OCI-LY7 (cell line): ENCODE measurements around the gene ERGIC1. TPM values are rescaled to one million over a fixed set of nuclear protein-coding genes. Genes with fewer than 3 reads are reported as not detected.

Experiments used
- BruUV-seq: library from RNA; stranded (reverse); fragments of 400-500 nt; replicated peaks from 2 replicates; lab custom pipeline; 2021; lab: Mats Ljungman, UMichigan
- CTCF ChIA-PET: fragments of 300-600 bp; sonication (Branson Sonifier 250); formaldehyde crosslinking; loops from one replicate; lab custom pipeline; 2022; ENCODE audit warnings: antibody characterized with exemption; ENCODE audit not compliant: unreplicated experiment; lab: Charles Lee
- POLR2A ChIA-PET: fragments of 300-600 bp; sonication (Branson Sonifier 250); formaldehyde crosslinking; loops from one replicate; lab custom pipeline; 2022; ENCODE audit warnings: antibody characterized with exemption; lab: Charles Lee
- DNase-seq: peaks from one replicate; pipeline ENCODE4 v3.0.0-alpha.2; 2015; ENCODE audit warnings: low spot score
- H2AFZ ChIP-seq: fragments of 200-600 bp; sonication (generic), shearing (Covaris generic); 2 replicates; pipeline ENCODE4 v1.6.1; 2014; ENCODE audit warnings: mild to moderate bottlenecking, antibody characterized with exemption, low read length, moderate library complexity
- H3K27ac ChIP-seq: fragments of 200-600 bp; sonication (generic); 2 replicates; pipeline ENCODE4 v1.5.1; 2014; ENCODE audit warnings: mixed run types, low read depth, mild to moderate bottlenecking, moderate library complexity, low read length, inconsistent platforms; ENCODE audit not compliant: poor library complexity, severe bottlenecking
- H3K36me3 ChIP-seq: fragments of 200-600 bp; sonication (generic); 2 replicates; pipeline ENCODE4 v1.6.1; 2014; ENCODE audit warnings: mild to moderate bottlenecking, antibody characterized with exemption, low read length, moderate library complexity, mixed read lengths; ENCODE audit not compliant: insufficient read depth
- H3K4me1 ChIP-seq: fragments of 200-600 bp; sonication (generic); 2 replicates; pipeline ENCODE4 v1.5.1; 2014; ENCODE audit warnings: mild to moderate bottlenecking, low read length; ENCODE audit not compliant: insufficient read depth, poor library complexity, severe bottlenecking
- H3K4me2 ChIP-seq: fragments of 200-600 bp; sonication (generic); 2 replicates; pipeline ENCODE4 v1.6.1; 2014; ENCODE audit warnings: mild to moderate bottlenecking, low read length
- H3K4me3 ChIP-seq: fragments of 200-600 bp; sonication (generic); 2 replicates; pipeline ENCODE4 v1.5.1; 2014; ENCODE audit warnings: mild to moderate bottlenecking, low read depth, low read length; ENCODE audit not compliant: poor library complexity, severe bottlenecking
- H3K79me2 ChIP-seq: fragments of 200-600 bp; sonication (generic); 2 replicates; pipeline ENCODE4 v1.6.1; 2016; ENCODE audit warnings: low read depth, mild to moderate bottlenecking, low read length, moderate library complexity, mixed read lengths; ENCODE audit not compliant: insufficient read depth
- H3K9me2 ChIP-seq: fragments of 200-600 bp; sonication (generic); 2 replicates; pipeline ENCODE4 v1.6.1; 2016; ENCODE audit warnings: mild to moderate bottlenecking, low read length, mixed read lengths; ENCODE audit not compliant: insufficient read depth
- H3K9me3 ChIP-seq: fragments of 200-600 bp; sonication (generic); 2 replicates; pipeline ENCODE4 v1.6.1; 2014; ENCODE audit warnings: mild to moderate bottlenecking, mixed run types, low read length, mixed read lengths
- H4K20me1 ChIP-seq: fragments of 200-600 bp; sonication (generic); 2 replicates; pipeline ENCODE4 v1.6.1; 2014; ENCODE audit warnings: mild to moderate bottlenecking, antibody characterized with exemption, low read length, moderate library complexity, mixed read lengths; ENCODE audit not compliant: insufficient read depth
- CTCF ChIP-seq: fragments of 200-600 bp; sonication (generic); conservative IDR thresholded peaks from 2 replicates; pipeline ENCODE4 v1.5.1; 2014; ENCODE audit warnings: mild to moderate bottlenecking, antibody characterized with exemption, low read length, moderate library complexity, mixed read lengths
- EZH2phosphoT487 ChIP-seq: fragments of 200-600 bp; sonication (generic); IDR thresholded peaks from 2 replicates; pipeline ENCODE4 v1.6.1; 2018; ENCODE audit warnings: low read depth, borderline replicate concordance, mild to moderate bottlenecking, mixed run types, antibody characterized with exemption, low read length, moderate library complexity, mixed read lengths
- intact Hi-C: fragments of 100-400 bp; cut with micrococcal nuclease; formaldehyde crosslinking; loops from one replicate; pipeline ENCODE4 v1.10.0; 2022; ENCODE audit not compliant: unreplicated experiment
- total RNA-seq, 2 experiments: library from RNA; depleted of rRNA in 1 of 2; stranded (reverse); fragments of >200 nt in 1 of 2; shearing (Covaris generic) in 1 of 2; gene quantifications; 2 replicates each; pipeline ENCODE4 v1.2.3, GENCODE V29; 2014 to 2022

Gene ERGIC1
- total RNA-seq, 2 experiments from 2014 or later = 125 to 178 TPM

- no TSS peak for BruUV-seq
- Histone ChIP-seq H4K20me1 (no peaks in the 10 kb centered on the region), H3K79me2 (no peaks in the 10 kb centered on the region), H3K4me2 (no peak overlapping the region), H2AFZ (no peak overlapping the region), H3K9me2 (no peaks in the 10 kb centered on the region), H3K4me3 (no peak overlapping the region), H3K36me3 (peaks cover 23% of the 10 kb centered on the region), H3K4me1 (no peaks in the 10 kb centered on the region), H3K9me3 (no peaks in the 10 kb centered on the region), H3K27ac (no peak overlapping the region)
- DNase-seq = no peak
- TF ChIP-seq EZH2phosphoT487 = no peak
- TF ChIP-seq CTCF = no peak
- ChIA-PET CTCF (no interaction called here), POLR2A (no interaction called here)
- intact Hi-C loops = no loop called here
Measured at GRCh38 chr5:172923539-172923938, 89.5 kb downstream of the ERGIC1 start.

- no peaks in the 10 kb centered on the region for H3K9me2 ChIP-seq
- ChIA-PET CTCF (no interaction called here), POLR2A (no interaction called here)
- no peak overlapping the region for H3K4me2 ChIP-seq
- no peak overlapping the region for H3K27ac ChIP-seq
- H3K4me1 ChIP-seq = no peaks in the 10 kb centered on the region
- intact Hi-C loops = no loop called here
- peaks cover 12% of the 10 kb centered on the region; the same call in 1 of the 2 replicates for H3K36me3 ChIP-seq
- BruUV-seq = no TSS peak
- no peaks in the 10 kb centered on the region for H3K79me2 ChIP-seq
- H4K20me1 ChIP-seq = no peaks in the 10 kb centered on the region
- TF ChIP-seq CTCF (no peak), EZH2phosphoT487 (no peak)
- H2AFZ ChIP-seq = no peak overlapping the region
- DNase-seq = no peak
- no peaks in the 10 kb centered on the region for H3K9me3 ChIP-seq
- no peak overlapping the region for H3K4me3 ChIP-seq
Measured at GRCh38 chr5:172925336-172925948, 91.4 kb downstream of the ERGIC1 start.

- no peaks in the 10 kb centered on the region for H3K4me1 ChIP-seq
- intact Hi-C loops = no loop called here
- H3K9me3 ChIP-seq = no peaks in the 10 kb centered on the region
- H3K4me3 ChIP-seq = no peak overlapping the region
- H3K36me3 ChIP-seq = peaks cover 12% of the 10 kb centered on the region; the same call in 1 of the 2 replicates
- TF ChIP-seq EZH2phosphoT487 = no peak
- no peak for TF ChIP-seq CTCF
- H2AFZ ChIP-seq = no peak overlapping the region
- no peaks in the 10 kb centered on the region for H3K9me2 ChIP-seq
- DNase-seq = no peak
- H3K27ac ChIP-seq = no peak overlapping the region
- ChIA-PET POLR2A (no interaction called here), CTCF (no interaction called here)
- H3K4me2 ChIP-seq = no peak overlapping the region
- H3K79me2 ChIP-seq = no peaks in the 10 kb centered on the region
- H4K20me1 ChIP-seq = no peaks in the 10 kb centered on the region
- no TSS peak for BruUV-seq
Measured at GRCh38 chr5:172926008-172926523, 92.0 kb downstream of the ERGIC1 start.
